Esophagus muscularis mucosa (tissue), 3 donors: ENCODE data around the gene REEP6.

Source experiments
- POLR2A ChIP-seq: fragments of 450-650 bp; IDR thresholded peaks from one replicate; pipeline ENCODE4 v1.6.1; 2017; ENCODE audit warnings: antibody characterized with exemption, moderate library complexity, mild to moderate bottlenecking, low read depth
- POLR2AphosphoS5 ChIP-seq, 2 donors: sonication (generic); formaldehyde crosslinking; IDR thresholded peaks; one replicate each; pipeline ENCODE4 v1.6.1; 2017; ENCODE audit warnings: antibody characterized with exemption in 2 of 2
- TF ChIP-seq, protein P1 (sequence below), 3 experiments: fragments of 200-600 bp in 2 of 3; fragments of 450-650 bp in 1 of 3; sonication (generic) in 2 of 3; IDR thresholded peaks; one replicate each; pipeline ENCODE4 v1.5.1; 2017 to 2019; ENCODE audit warnings: antibody characterized with exemption in 3 of 3, mild to moderate bottlenecking in 2 of 3, moderate library complexity in 1 of 3

DNA sequence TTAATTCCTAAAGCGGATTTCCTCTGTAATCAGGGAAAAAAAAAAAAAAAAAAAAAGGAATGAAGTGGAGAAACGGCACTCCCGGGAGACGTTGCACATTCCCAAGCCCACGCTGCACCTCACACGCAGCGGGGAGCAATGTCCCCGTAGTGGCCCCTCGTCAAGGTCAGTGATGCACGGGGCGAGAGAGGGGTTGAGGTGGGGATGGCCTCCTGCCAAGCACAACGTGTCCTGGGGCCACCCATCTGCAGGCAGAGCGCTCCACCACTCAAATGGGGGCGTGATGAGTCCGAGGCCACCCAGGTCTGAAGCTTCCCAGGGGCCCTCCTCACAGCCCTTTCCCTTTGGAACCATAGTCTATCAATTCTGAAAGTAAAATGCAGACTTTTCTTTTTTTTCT lies 48.0 kb downstream of the REEP6 start:
- no peak for TF ChIP-seq POLR2A
- TF ChIP-seq, protein P1, sequence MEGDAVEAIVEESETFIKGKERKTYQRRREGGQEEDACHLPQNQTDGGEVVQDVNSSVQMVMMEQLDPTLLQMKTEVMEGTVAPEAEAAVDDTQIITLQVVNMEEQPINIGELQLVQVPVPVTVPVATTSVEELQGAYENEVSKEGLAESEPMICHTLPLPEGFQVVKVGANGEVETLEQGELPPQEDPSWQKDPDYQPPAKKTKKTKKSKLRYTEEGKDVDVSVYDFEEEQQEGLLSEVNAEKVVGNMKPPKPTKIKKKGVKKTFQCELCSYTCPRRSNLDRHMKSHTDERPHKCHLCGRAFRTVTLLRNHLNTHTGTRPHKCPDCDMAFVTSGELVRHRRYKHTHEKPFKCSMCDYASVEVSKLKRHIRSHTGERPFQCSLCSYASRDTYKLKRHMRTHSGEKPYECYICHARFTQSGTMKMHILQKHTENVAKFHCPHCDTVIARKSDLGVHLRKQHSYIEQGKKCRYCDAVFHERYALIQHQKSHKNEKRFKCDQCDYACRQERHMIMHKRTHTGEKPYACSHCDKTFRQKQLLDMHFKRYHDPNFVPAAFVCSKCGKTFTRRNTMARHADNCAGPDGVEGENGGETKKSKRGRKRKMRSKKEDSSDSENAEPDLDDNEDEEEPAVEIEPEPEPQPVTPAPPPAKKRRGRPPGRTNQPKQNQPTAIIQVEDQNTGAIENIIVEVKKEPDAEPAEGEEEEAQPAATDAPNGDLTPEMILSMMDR (IDR thresholded peaks at IDR 0.05): no peak
- TF ChIP-seq POLR2AphosphoS5 (IDR thresholded peaks at IDR 0.05): no peak
